Keratinocyte (primary cell): ENCODE measurements around the gene HPSE.

ENCODE experiments used
- EZH2 ChIP-seq: IDR thresholded peaks from one replicate; pipeline ENCODE4 v1.6.1; 2012; ENCODE audit warnings: inconsistent platforms, mild to moderate bottlenecking, low read length, moderate library complexity
- TF ChIP-seq, protein P1 (sequence below), 3 experiments: IDR thresholded peaks in 1 of 3; conservative IDR thresholded peaks in 1 of 3; optimal IDR thresholded peaks in 1 of 3; 2 replicates in 2 of 3; 3 replicates in 1 of 3; pipeline versions ENCODE3 to v1.5.1; 2011; ENCODE audit warnings: low read length in 3 of 3, mild to moderate bottlenecking in 3 of 3, moderate library complexity in 2 of 3, control low read depth in 1 of 3, inconsistent platforms in 1 of 3; ENCODE audit not compliant: insufficient read depth in 2 of 3; ENCODE audit errors: extremely low read depth in 1 of 3

DNA sequence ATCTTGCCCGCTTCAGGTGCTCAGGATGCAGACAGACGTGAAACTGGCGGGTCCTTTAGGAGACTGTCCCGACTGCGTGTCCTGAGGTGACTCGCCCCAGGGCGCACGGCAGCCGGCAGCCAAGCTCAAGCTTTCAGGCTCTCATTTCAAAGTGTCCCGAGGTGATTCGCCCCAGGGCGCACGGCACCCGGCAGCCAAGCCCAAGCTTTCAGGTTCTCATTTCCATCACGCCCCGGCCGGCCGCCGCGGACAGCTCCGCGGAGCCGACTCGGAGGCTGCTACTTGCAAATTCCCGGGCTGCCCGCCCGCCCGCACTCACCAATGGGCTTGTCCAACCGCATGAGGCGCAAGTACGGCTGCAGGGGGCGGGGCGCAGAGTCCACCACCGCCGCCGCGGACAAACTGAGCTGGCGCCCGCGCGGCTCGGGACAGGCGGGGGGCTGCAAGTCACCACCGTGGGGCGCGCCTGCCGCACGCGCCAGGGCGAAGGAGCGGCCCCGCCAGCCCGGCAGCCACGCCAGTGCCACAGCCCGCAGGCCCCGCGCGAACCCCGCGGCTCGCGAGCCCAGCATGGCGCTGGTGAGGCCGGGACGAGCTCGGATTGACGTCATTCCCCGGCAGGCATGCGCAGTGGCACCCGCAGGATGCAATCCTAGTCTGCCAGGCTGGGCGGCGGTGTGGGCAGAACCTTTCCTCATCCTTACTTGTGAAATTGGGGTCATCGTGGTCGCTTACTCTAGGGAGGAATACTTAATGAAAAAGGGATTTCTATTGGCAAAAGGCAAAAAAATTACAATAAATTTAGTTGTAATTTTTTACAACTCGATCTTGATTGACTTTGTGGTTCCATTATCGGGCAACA is 50.2 kb downstream of the HPSE start, which contains the start of gene COQ2:
- TF ChIP-seq, protein P1, sequence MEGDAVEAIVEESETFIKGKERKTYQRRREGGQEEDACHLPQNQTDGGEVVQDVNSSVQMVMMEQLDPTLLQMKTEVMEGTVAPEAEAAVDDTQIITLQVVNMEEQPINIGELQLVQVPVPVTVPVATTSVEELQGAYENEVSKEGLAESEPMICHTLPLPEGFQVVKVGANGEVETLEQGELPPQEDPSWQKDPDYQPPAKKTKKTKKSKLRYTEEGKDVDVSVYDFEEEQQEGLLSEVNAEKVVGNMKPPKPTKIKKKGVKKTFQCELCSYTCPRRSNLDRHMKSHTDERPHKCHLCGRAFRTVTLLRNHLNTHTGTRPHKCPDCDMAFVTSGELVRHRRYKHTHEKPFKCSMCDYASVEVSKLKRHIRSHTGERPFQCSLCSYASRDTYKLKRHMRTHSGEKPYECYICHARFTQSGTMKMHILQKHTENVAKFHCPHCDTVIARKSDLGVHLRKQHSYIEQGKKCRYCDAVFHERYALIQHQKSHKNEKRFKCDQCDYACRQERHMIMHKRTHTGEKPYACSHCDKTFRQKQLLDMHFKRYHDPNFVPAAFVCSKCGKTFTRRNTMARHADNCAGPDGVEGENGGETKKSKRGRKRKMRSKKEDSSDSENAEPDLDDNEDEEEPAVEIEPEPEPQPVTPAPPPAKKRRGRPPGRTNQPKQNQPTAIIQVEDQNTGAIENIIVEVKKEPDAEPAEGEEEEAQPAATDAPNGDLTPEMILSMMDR (optimal IDR thresholded peaks at IDR 0.05 in 1 of 3, IDR thresholded peaks at IDR 0.05 in 1 of 3, conservative IDR thresholded peaks at IDR 0.05 in 1 of 3; ENCODE audit: extremely low read depth in 1 of 3, insufficient read depth in 2 of 3, low read length in 3 of 3) = peak in 1 of 3 experiments; percentile 56
- TF ChIP-seq EZH2 = no peak
